Prostate gland (tissue), 2 donors: ENCODE data around the gene SERPINA6. TPM values are rescaled to one million over a fixed set of nuclear protein-coding genes. Genes with fewer than 3 reads are reported as not detected.

Experiments
- DNase-seq: peaks from one replicate; pipeline ENCODE4 v3.0.0-alpha.2; 2019; ENCODE audit warnings: low spot score
- H3K27ac ChIP-seq, 2 donors: fragments of 200-600 bp; sonication (generic); 2 replicates each; pipeline ENCODE4 v1.5.1; 2017 to 2019
- H3K27me3 ChIP-seq: fragments of 200-600 bp; sonication (generic); replicated peaks from 2 replicates; pipeline ENCODE4 v1.5.1; 2019; ENCODE audit not compliant: insufficient read depth
- H3K36me3 ChIP-seq, 2 donors: fragments of 200-600 bp; sonication (generic); 1 replicate in 1 of 2; 2 replicates in 1 of 2; pipeline versions ENCODE4 v1.5.1 to v1.8.1; 2017 to 2019
- H3K4me1 ChIP-seq: fragments of 200-600 bp; sonication (generic); replicated peaks from 2 replicates; pipeline ENCODE4 v1.5.1; 2019
- H3K4me3 ChIP-seq, 2 donors: fragments of 200-600 bp; sonication (generic); 2 replicates each; pipeline ENCODE4 v1.5.1; 2017 to 2019
- H3K9me3 ChIP-seq: fragments of 200-600 bp; sonication (generic); 2 replicates; pipeline ENCODE4 v1.5.1; 2017
- CTCF ChIP-seq, 4 experiments: fragments of 200-600 bp in 2 of 4; fragments of 450-650 bp in 2 of 4; sonication (generic) in 2 of 4; IDR thresholded peaks; 1 replicate in 3 of 4; 2 replicates in 1 of 4; pipeline ENCODE4 v1.5.1; 2016 to 2019; ENCODE audit warnings: antibody characterized with exemption in 4 of 4, mild to moderate bottlenecking in 2 of 4, moderate library complexity in 2 of 4
- POLR2A ChIP-seq: fragments of 450-650 bp; IDR thresholded peaks from one replicate; pipeline ENCODE4 v1.6.1; 2016; ENCODE audit warnings: antibody characterized with exemption, mild to moderate bottlenecking
- POLR2AphosphoS5 ChIP-seq: sonication (generic); formaldehyde crosslinking; IDR thresholded peaks from one replicate; pipeline ENCODE4 v1.6.1; 2017; ENCODE audit warnings: antibody characterized with exemption
- WGBS: methylation state at CpG from one replicate; pipeline ENCODE4 v1.1.5; 2018; 5-methylcytosine and 5-hydroxymethylcytosine counted together
- intact Hi-C: fragments of 100-400 bp; cut with DNase I; formaldehyde crosslinking; loops from one replicate; pipeline ENCODE4 v1.14.2; 2022
- total RNA-seq, 2 donors: library from RNA; depleted of rRNA; stranded (reverse); fragments of >200 nt; gene quantifications; one replicate each; pipeline ENCODE4 v1.1.0, GENCODE V29; 2016

Gene SERPINA6
- total RNA-seq, 2 donors from 2014 or later: not detected

GRCh38 chr14:94291906-94292525 lies 31.1 kb downstream of the SERPINA6 start:
- no peak overlapping the region for H3K27ac ChIP-seq
- H3K4me3 ChIP-seq: no peak overlapping the region
- WGBS: 78% methylated on average over 15 of the region's 15 CpGs
- H3K4me1 ChIP-seq: no peaks in the 10 kb centered on the region
- no peak for DNase-seq
- intact Hi-C loops: no loop called here
- peaks cover 2% of the 10 kb centered on the region for H3K27me3 ChIP-seq
- TF ChIP-seq CTCF (IDR thresholded peaks at IDR 0.05) (no peak), POLR2AphosphoS5 (no peak)
- H3K36me3 ChIP-seq: no peaks in the 10 kb centered on the region
- H3K9me3 ChIP-seq: no peaks in the 10 kb centered on the region

GRCh38 chr14:94291159-94291905 lies 31.8 kb downstream of the SERPINA6 start:
- H3K4me3 ChIP-seq: no peak overlapping the region
- H3K9me3 ChIP-seq: no peaks in the 10 kb centered on the region
- no peak for TF ChIP-seq POLR2AphosphoS5
- no peak for TF ChIP-seq CTCF (IDR thresholded peaks at IDR 0.05)
- no peak for TF ChIP-seq POLR2A
- H3K4me1 ChIP-seq: no peaks in the 10 kb centered on the region
- 86% methylated on average over 13 of the region's 13 CpGs for WGBS
- intact Hi-C loops: no loop called here
- no peak overlapping the region for H3K27ac ChIP-seq
- no peak for DNase-seq
- H3K27me3 ChIP-seq: peaks cover 2% of the 10 kb centered on the region
- no peaks in the 10 kb centered on the region for H3K36me3 ChIP-seq

- no peaks in the 10 kb centered on the region for H3K27me3 ChIP-seq
- 66% methylated on average over 8 of the region's 8 CpGs for whole genome bisulfite sequencing
- H3K9me3 ChIP-seq: no peaks in the 10 kb centered on the region
- no peak for DNase-seq
- intact Hi-C loops: no loop called here
- no peaks in the 10 kb centered on the region for H3K4me1 ChIP-seq
- H3K36me3 ChIP-seq: no peaks in the 10 kb centered on the region
- no peak overlapping the region for H3K27ac ChIP-seq
- H3K4me3 ChIP-seq: no peak overlapping the region
- TF ChIP-seq POLR2A: no peak
- no peak for TF ChIP-seq POLR2AphosphoS5
- TF ChIP-seq CTCF (IDR thresholded peaks at IDR 0.05): no peak
These were observed 32.9 kb downstream of the SERPINA6 start for GRCh38 chr14:94290197-94290596.

GRCh38 chr14:94288610-94289465 lies 34.3 kb downstream of the SERPINA6 start:
- Histone ChIP-seq H3K4me1 (no peaks in the 10 kb centered on the region), H3K9me3 (no peaks in the 10 kb centered on the region), H3K4me3 (no peak overlapping the region), H3K36me3 (no peaks in the 10 kb centered on the region), H3K27me3 (no peaks in the 10 kb centered on the region), H3K27ac (no peak overlapping the region)
- 46% methylated on average over 14 of the region's 14 CpGs for WGBS
- intact Hi-C loops: no loop called here
- DNase-seq: no peak
- TF ChIP-seq POLR2A: no peak
- no peak for TF ChIP-seq POLR2AphosphoS5
- no peak for TF ChIP-seq CTCF (IDR thresholded peaks at IDR 0.05)
